ENCODE data around the gene DGKQ. TPM values are rescaled to one million over a fixed set of nuclear protein-coding genes. Genes with fewer than 3 reads are reported as not detected.

The DGKQ gene
- total RNA-seq, 1 experiment from 2014 or later = 12.4 TPM

- Histone ChIP-seq H3K14ac (ENCODE audit: insufficient read depth, low read length) (no peak overlapping the region; the same call in 1 of the 2 replicates), H2BK5ac (ENCODE audit: insufficient read length, low read length) (no peak overlapping the region), H3K9me3 (ENCODE audit: control insufficient read depth, low read depth, low read length) (no peaks in the 10 kb centered on the region), H3K9ac (ENCODE audit: extremely low read depth, insufficient read length, low read length) (no peak overlapping the region), H3K79me1 (ENCODE audit: insufficient read depth, low read depth, low read length, poor library complexity, severe bottlenecking) (no peaks in the 10 kb centered on the region), H3K18ac (ENCODE audit: insufficient read length, low read depth, low read length) (no peak overlapping the region), H2AFZ (ENCODE audit: low read length) (no peak overlapping the region), H4K91ac (ENCODE audit: insufficient read length, low read depth, low read length) (no peak overlapping the region), H3K27ac (ENCODE audit: insufficient read length, low read depth, low read length) (no peak overlapping the region), H3K79me2 (ENCODE audit: insufficient read depth, low read length) (no peaks in the 10 kb centered on the region), H4K8ac (replicated peaks; ENCODE audit: insufficient read length, low read depth, low read length) (no peak overlapping the region), H2BK15ac (ENCODE audit: low read depth, low read length) (no peak overlapping the region), H2AK5ac (ENCODE audit: insufficient read length, low read length) (no peak overlapping the region), H2BK12ac (ENCODE audit: insufficient read length, low read depth, low read length) (no peak overlapping the region), H3K23me2 (ENCODE audit: insufficient read length, low read depth, low read length, poor library complexity, severe bottlenecking) (peaks cover 3% of the 10 kb centered on the region), H3K4me1 (ENCODE audit: insufficient read depth, low read length) (peaks cover 3% of the 10 kb centered on the region; the same call in 1 of the 2 replicates), H3K27me3 (ENCODE audit: insufficient read depth, low read length) (no peaks in the 10 kb centered on the region; the same call in 1 of the 2 replicates), H2BK120ac (ENCODE audit: low read depth, low read length, poor library complexity, severe bottlenecking) (no peak overlapping the region), H4K5ac (ENCODE audit: insufficient read length, low read depth, low read length) (no peak overlapping the region), H3K4me2 (ENCODE audit: insufficient read depth, insufficient read length, low read length) (no peak overlapping the region), H3K4ac (ENCODE audit: low read depth, low read length) (no peak overlapping the region), H2BK20ac (ENCODE audit: low read depth, low read length, poor library complexity, severe bottlenecking) (no peak overlapping the region), H3K56ac (ENCODE audit: insufficient read length, low read depth, low read length) (no peak overlapping the region), H4K20me1 (ENCODE audit: control insufficient read depth, insufficient read depth, insufficient read length) (no peaks in the 10 kb centered on the region), H3T11ph (ENCODE audit: low read length) (no peak overlapping the region), H3K23ac (ENCODE audit: insufficient read length, low read depth, low read length) (no peak overlapping the region)
- H3K36me3 Mint-ChIP-seq (ENCODE audit: insufficient read depth in 1 of 3, low read depth in 3 of 3) = no peaks in the 10 kb centered on the region
- TF ChIP-seq CTCF (conservative IDR thresholded peaks at IDR 0.05) = no peak
- peaks cover 13 to 14% of the 10 kb centered on the region in 2 experiments for H3K4me1 Mint-ChIP-seq
- WGBS (ENCODE audit: extremely low coverage, insufficient read length, low lambda C conversion rate) = no CpG with 5 or more reads among the region's 17 CpGs
- DNase-seq = no peak
- peaks cover 0 to 4% of the 10 kb centered on the region in 2 experiments; a peak in 1 of 5 replicates for H3K9me3 Mint-ChIP-seq
- no peak overlapping the region for H3K27ac Mint-ChIP-seq
- H3K27me3 Mint-ChIP-seq (ENCODE audit: low read depth) = peaks cover 46% of the 10 kb centered on the region
- H3K4me3 Mint-ChIP-seq = no peak overlapping the region
These were observed 8.9 kb upstream of the DGKQ start for GRCh38 chr4:982291-982690.

All from H9 (cell line).